ENCODE data around the gene SPATA32.

The SPATA32 gene

GRCh38 chr17:45242029-45242414, 19.9 kb downstream of the SPATA32 start:
- no peak overlapping the region for H2AFZ ChIP-seq (ENCODE audit: insufficient read depth, low read length, poor library complexity)
- H3K18ac ChIP-seq (ENCODE audit: low read length), result no peak overlapping the region
- H3K4me3 ChIP-seq (ENCODE audit: low read depth, low read length), result no peak overlapping the region
- no peak overlapping the region for H3K14ac ChIP-seq (ENCODE audit: low read length)
- no peak overlapping the region for H2BK12ac ChIP-seq (ENCODE audit: low read length)
- H3K23ac ChIP-seq (ENCODE audit: low read length), result no peak overlapping the region
- no peaks in the 10 kb centered on the region for H3K79me1 ChIP-seq (ENCODE audit: low read length)
- H2AK5ac ChIP-seq (ENCODE audit: low read length), result no peak overlapping the region
- H3K4ac ChIP-seq (ENCODE audit: low read depth, low read length), result no peak overlapping the region
- H3K4me2 ChIP-seq (ENCODE audit: low read length), result no peak overlapping the region
- H4K8ac ChIP-seq (ENCODE audit: low read depth, low read length), result no peak overlapping the region
- WGBS (ENCODE audit: extremely low coverage, insufficient coverage, insufficient read length), result no CpG with 5 or more reads among the region's 18 CpGs
- no peak overlapping the region for H2BK120ac ChIP-seq (ENCODE audit: insufficient read depth, low read length, poor library complexity)
- H3K9me3 ChIP-seq (ENCODE audit: insufficient read depth, low read depth, low read length), result peaks cover 6% of the 10 kb centered on the region
- DNase-seq, result no peak
- no peak overlapping the region for H2BK5ac ChIP-seq (ENCODE audit: low read depth, low read length, poor library complexity)
- H4K91ac ChIP-seq (ENCODE audit: low read depth, low read length), result no peak overlapping the region
- no peak overlapping the region for H4K12ac ChIP-seq (ENCODE audit: low read depth, low read length)
- no peaks in the 10 kb centered on the region for H3K79me2 ChIP-seq (ENCODE audit: control insufficient read depth, insufficient read depth, low read length, poor library complexity)
- H3K27me3 ChIP-seq (ENCODE audit: insufficient read depth, low read length), result peaks cover 9% of the 10 kb centered on the region
- peaks cover 12 to 18% of the 10 kb centered on the region in 2 experiments for H3K4me1 ChIP-seq (ENCODE audit: control insufficient read depth in 1 of 2, insufficient read depth in 2 of 2, low read length in 2 of 2)
- no peaks in the 10 kb centered on the region for H3K36me3 ChIP-seq (ENCODE audit: control insufficient read depth in 1 of 2, insufficient read depth in 2 of 2, low read length in 2 of 2)
- no peak overlapping the region for H3K9ac ChIP-seq (ENCODE audit: low read length)
- no peak overlapping the region for H3K27ac ChIP-seq (ENCODE audit: low read depth, low read length)

- no CpG with 5 or more reads among the region's 62 CpGs for WGBS (ENCODE audit: extremely low coverage, insufficient coverage, insufficient read length)
- H3K9ac ChIP-seq (ENCODE audit: low read length), result no peak overlapping the region
- H3K36me3 ChIP-seq (ENCODE audit: control insufficient read depth in 1 of 2, insufficient read depth in 2 of 2, low read length in 2 of 2), result no peaks in the 10 kb centered on the region
- no peaks in the 10 kb centered on the region for H3K79me1 ChIP-seq (ENCODE audit: low read length)
- H3K4me3 ChIP-seq (ENCODE audit: low read depth, low read length), result peak overlapping the region; percentile 65
- peaks cover 9% of the 10 kb centered on the region for H3K27me3 ChIP-seq (ENCODE audit: insufficient read depth, low read length)
- H4K8ac ChIP-seq (ENCODE audit: low read depth, low read length), result peak overlapping the region; percentile 33
- peaks cover 8 to 13% of the 10 kb centered on the region in 2 experiments for H3K4me1 ChIP-seq (ENCODE audit: control insufficient read depth in 1 of 2, insufficient read depth in 2 of 2, low read length in 2 of 2)
- H3K4ac ChIP-seq (ENCODE audit: low read depth, low read length), result no peak overlapping the region
- no peak overlapping the region for H3K18ac ChIP-seq (ENCODE audit: low read length)
- no peak overlapping the region for H2AFZ ChIP-seq (ENCODE audit: insufficient read depth, low read length, poor library complexity)
- H2AK5ac ChIP-seq (ENCODE audit: low read length), result no peak overlapping the region
- H2BK5ac ChIP-seq (ENCODE audit: low read depth, low read length, poor library complexity), result no peak overlapping the region
- no peak overlapping the region for H4K91ac ChIP-seq (ENCODE audit: low read depth, low read length)
- DNase-seq, result peak in 1 of 2 donors; percentile 46
- no peak overlapping the region for H3K23ac ChIP-seq (ENCODE audit: low read length)
- no peak overlapping the region for H2BK120ac ChIP-seq (ENCODE audit: insufficient read depth, low read length, poor library complexity)
- no peak overlapping the region for H2BK12ac ChIP-seq (ENCODE audit: low read length)
- peak overlapping the region; percentile 64 for H3K4me2 ChIP-seq (ENCODE audit: low read length)
- H3K79me2 ChIP-seq (ENCODE audit: control insufficient read depth, insufficient read depth, low read length, poor library complexity), result no peaks in the 10 kb centered on the region
- no peak overlapping the region for H3K27ac ChIP-seq (ENCODE audit: low read depth, low read length)
- H3K14ac ChIP-seq (ENCODE audit: low read length), result peak overlapping the region; percentile 27
- H3K9me3 ChIP-seq (ENCODE audit: insufficient read depth, low read depth, low read length), result peaks cover 6% of the 10 kb centered on the region
- H4K12ac ChIP-seq (ENCODE audit: low read depth, low read length), result no peak overlapping the region
These were observed 20.4 kb downstream of the SPATA32 start for GRCh38 chr17:45241328-45242028.

GRCh38 chr17:45240905-45241327, 21.0 kb downstream of the SPATA32 start:
- WGBS (ENCODE audit: extremely low coverage, insufficient coverage, insufficient read length), result no CpG with 5 or more reads among the region's 21 CpGs
- peaks cover 8 to 12% of the 10 kb centered on the region in 2 experiments for H3K4me1 ChIP-seq (ENCODE audit: control insufficient read depth in 1 of 2, insufficient read depth in 2 of 2, low read length in 2 of 2)
- H3K9ac ChIP-seq (ENCODE audit: low read length), result no peak overlapping the region
- no peak overlapping the region for H2BK5ac ChIP-seq (ENCODE audit: low read depth, low read length, poor library complexity)
- H3K9me3 ChIP-seq (ENCODE audit: insufficient read depth, low read depth, low read length), result peaks cover 6% of the 10 kb centered on the region
- no peak overlapping the region for H3K23ac ChIP-seq (ENCODE audit: low read length)
- H2BK12ac ChIP-seq (ENCODE audit: low read length), result no peak overlapping the region
- no peak overlapping the region for H4K12ac ChIP-seq (ENCODE audit: low read depth, low read length)
- H2AK5ac ChIP-seq (ENCODE audit: low read length), result no peak overlapping the region
- H3K4ac ChIP-seq (ENCODE audit: low read depth, low read length), result no peak overlapping the region
- peak; percentile 80 to 91 for DNase-seq
- no peak overlapping the region for H4K91ac ChIP-seq (ENCODE audit: low read depth, low read length)
- no peak overlapping the region for H3K27ac ChIP-seq (ENCODE audit: low read depth, low read length)
- no peaks in the 10 kb centered on the region for H3K36me3 ChIP-seq (ENCODE audit: control insufficient read depth in 1 of 2, insufficient read depth in 2 of 2, low read length in 2 of 2)
- no peak overlapping the region for H3K18ac ChIP-seq (ENCODE audit: low read length)
- H3K79me2 ChIP-seq (ENCODE audit: control insufficient read depth, insufficient read depth, low read length, poor library complexity), result no peaks in the 10 kb centered on the region
- no peak overlapping the region for H4K8ac ChIP-seq (ENCODE audit: low read depth, low read length)
- peaks cover 9% of the 10 kb centered on the region for H3K27me3 ChIP-seq (ENCODE audit: insufficient read depth, low read length)
- H2AFZ ChIP-seq (ENCODE audit: insufficient read depth, low read length, poor library complexity), result no peak overlapping the region
- no peak overlapping the region for H3K4me3 ChIP-seq (ENCODE audit: low read depth, low read length)
- H2BK120ac ChIP-seq (ENCODE audit: insufficient read depth, low read length, poor library complexity), result no peak overlapping the region
- H3K14ac ChIP-seq (ENCODE audit: low read length), result no peak overlapping the region
- peak overlapping the region; percentile 64 for H3K4me2 ChIP-seq (ENCODE audit: low read length)
- no peaks in the 10 kb centered on the region for H3K79me1 ChIP-seq (ENCODE audit: low read length)

GRCh38 chr17:45238155-45238774, 23.6 kb downstream of the SPATA32 start:
- Histone ChIP-seq H3K79me1 (ENCODE audit: low read length) (no peaks in the 10 kb centered on the region), H2BK12ac (ENCODE audit: low read length) (no peak overlapping the region), H3K4ac (ENCODE audit: low read depth, low read length) (no peak overlapping the region), H2BK5ac (ENCODE audit: low read depth, low read length, poor library complexity) (no peak overlapping the region), H4K91ac (ENCODE audit: low read depth, low read length) (no peak overlapping the region), H2BK120ac (ENCODE audit: insufficient read depth, low read length, poor library complexity) (no peak overlapping the region), H3K4me1 (ENCODE audit: control insufficient read depth in 1 of 2, insufficient read depth in 2 of 2, low read length in 2 of 2) (peaks cover 8 to 12% of the 10 kb centered on the region in 2 experiments), H3K4me3 (ENCODE audit: low read depth, low read length) (no peak overlapping the region), H3K27ac (ENCODE audit: low read depth, low read length) (no peak overlapping the region), H3K18ac (ENCODE audit: low read length) (no peak overlapping the region), H3K9me3 (ENCODE audit: insufficient read depth, low read depth, low read length) (peaks cover 4% of the 10 kb centered on the region), H3K14ac (ENCODE audit: low read length) (no peak overlapping the region), H3K4me2 (ENCODE audit: low read length) (no peak overlapping the region), H2AK5ac (ENCODE audit: low read length) (no peak overlapping the region), H3K23ac (ENCODE audit: low read length) (no peak overlapping the region), H2AFZ (ENCODE audit: insufficient read depth, low read length, poor library complexity) (no peak overlapping the region), H3K79me2 (ENCODE audit: control insufficient read depth, insufficient read depth, low read length, poor library complexity) (no peaks in the 10 kb centered on the region), H3K27me3 (ENCODE audit: insufficient read depth, low read length) (peaks cover 9% of the 10 kb centered on the region), H3K9ac (ENCODE audit: low read length) (no peak overlapping the region), H3K36me3 (ENCODE audit: control insufficient read depth in 1 of 2, insufficient read depth in 2 of 2, low read length in 2 of 2) (no peaks in the 10 kb centered on the region), H4K12ac (ENCODE audit: low read depth, low read length) (no peak overlapping the region), H4K8ac (ENCODE audit: low read depth, low read length) (no peak overlapping the region)
- DNase-seq, result peak; percentile 53 to 59
- no CpG with 5 or more reads among the region's 7 CpGs for WGBS (ENCODE audit: extremely low coverage, insufficient coverage, insufficient read length)

All from trophoblast cell (in vitro differentiated cells and primary cell).